Brain pericyte (primary cell): ENCODE data around the gene UBALD2.

Experiments
- DNase-seq: peaks from one replicate; pipeline ENCODE4 v3.0.0-alpha.2; 2012; ENCODE audit warnings: low read depth, low spot score

Gene UBALD2

GRCh38 chr17:76318586-76318985 is 53.4 kb downstream of the UBALD2 start:
- DNase-seq, result no peak
